T-helper 1 cell treated with Interleukin-12 subunit alpha and Interleukin-12 subunit beta and Interleukin-4 antibody, amounts not matched to agents 30 ng/mL and 1 ng/mL, for 36 hours (primary cell): Measurements from ENCODE around the gene ACIN1. TPM values are rescaled to one million over a fixed set of nuclear protein-coding genes. Genes with fewer than 3 reads are reported as not detected.

Experiments
- intact Hi-C: fragments of 100-400 bp; cut with micrococcal nuclease; formaldehyde crosslinking; loops from one replicate; pipeline ENCODE4 v1.15.1; 2024
- total RNA-seq: library from RNA; stranded (reverse); gene quantifications from 2 replicates; pipeline ENCODE4 v1.2.3, GENCODE V29; 2022

The ACIN1 gene
- total RNA-seq, 1 donor from 2014 or later = 219 TPM

GRCh38 chr14:23091294-23092225 lies 3.4 kb downstream of the ACIN1 start:
- intact Hi-C loops = loop anchor here (10.0 kb wide), 1 partner anchor 1353 kb away; the partner anchor contains the start of gene SDR39U1

- intact Hi-C loops = loop anchor here (10.0 kb wide), 1 partner anchor 1355 kb away; the partner anchor contains the start of gene SDR39U1
Observed at GRCh38 chr14:23090254-23090636, 4.7 kb downstream of the ACIN1 start.

- intact Hi-C loops = loop anchor here (10.0 kb wide), 1 partner anchor 1355 kb away; the partner anchor contains the start of gene SDR39U1
Observed at GRCh38 chr14:23089498-23090253, 5.3 kb downstream of the ACIN1 start.

- intact Hi-C loops = no loop called here
Observed at GRCh38 chr14:23086565-23086964, 8.4 kb downstream of the ACIN1 start.

GRCh38 chr14:23085458-23085857 lies 9.5 kb downstream of the ACIN1 start:
- intact Hi-C loops = no loop called here

GRCh38 chr14:23080474-23080873 lies 14.5 kb downstream of the ACIN1 start:
- intact Hi-C loops = no loop called here

GRCh38 chr14:23079716-23080115 lies 15.2 kb downstream of the ACIN1 start:
- intact Hi-C loops = no loop called here

GRCh38 chr14:23078692-23079116 lies 16.2 kb downstream of the ACIN1 start:
- intact Hi-C loops = no loop called here

- intact Hi-C loops = loop anchor here (2.0 kb wide), 1 partner anchor 31 kb away; no protein-coding TSS in a partner anchor
Observed at GRCh38 chr14:23077962-23078361, 17.0 kb downstream of the ACIN1 start.

GRCh38 chr14:23076785-23077408 lies 18.0 kb downstream of the ACIN1 start:
- intact Hi-C loops = loop anchor here (2.0 kb wide), 1 partner anchor 32 kb away; no protein-coding TSS in a partner anchor

- intact Hi-C loops = no loop called here
Observed at GRCh38 chr14:23074906-23075305, 20.0 kb downstream of the ACIN1 start.

GRCh38 chr14:23071921-23072539 lies 22.9 kb downstream of the ACIN1 start:
- intact Hi-C loops = loop anchor here (1.0 to 2.0 kb wide), 4 partner anchors 23 to 143 kb away; partner anchors contain the start of genes ACIN1, C14orf119 and PRMT5

- intact Hi-C loops = loop anchor here (1.0 to 2.0 kb wide), 4 partner anchors 24 to 142 kb away; partner anchors contain the start of genes ACIN1, C14orf119 and PRMT5
Observed at GRCh38 chr14:23071244-23071920, 23.6 kb downstream of the ACIN1 start.

- intact Hi-C loops = loop anchor here (1.0 to 2.0 kb wide), 4 partner anchors 25 to 141 kb away; partner anchors contain the start of genes ACIN1, C14orf119 and PRMT5
Observed at GRCh38 chr14:23070262-23071129, 24.4 kb downstream of the ACIN1 start.

GRCh38 chr14:23069413-23069806 lies 25.5 kb downstream of the ACIN1 start:
- intact Hi-C loops = loop anchor here (1.0 to 5.0 kb wide), 6 partner anchors 11 to 231 kb away; no protein-coding TSS in a partner anchor

- intact Hi-C loops = loop anchor here (1.0 to 5.0 kb wide), 6 partner anchors 11 to 232 kb away; no protein-coding TSS in a partner anchor
Observed at GRCh38 chr14:23068789-23069412, 26.0 kb downstream of the ACIN1 start.

- intact Hi-C loops = loop anchor here (2.0 to 5.0 kb wide), 3 partner anchors 39 to 233 kb away; no protein-coding TSS in a partner anchor
Observed at GRCh38 chr14:23067847-23068788, 26.8 kb downstream of the ACIN1 start.
